ENCODE data around the gene RIPOR3.

The RIPOR3 gene

GRCh38 chr20:50588034-50588736 is 103.2 kb downstream of the RIPOR3 start:
- DNase-seq (ENCODE audit: low read depth): peak; percentile 60

GRCh38 chr20:50587291-50587961 is 103.9 kb downstream of the RIPOR3 start:
- DNase-seq (ENCODE audit: low read depth): no peak

GRCh38 chr20:50586531-50587232 is 104.7 kb downstream of the RIPOR3 start:
- no peak for DNase-seq (ENCODE audit: low read depth)

GRCh38 chr20:50585678-50586077 is 105.7 kb downstream of the RIPOR3 start:
- no peak for DNase-seq (ENCODE audit: low read depth)

- no peak for DNase-seq (ENCODE audit: low read depth)
Measured at GRCh38 chr20:50585214-50585613, 106.1 kb downstream of the RIPOR3 start.

GRCh38 chr20:50584687-50585086 is 106.7 kb downstream of the RIPOR3 start:
- no peak for DNase-seq (ENCODE audit: low read depth)

- DNase-seq (ENCODE audit: low read depth): no peak
Measured at GRCh38 chr20:50583442-50584150, 107.7 kb downstream of the RIPOR3 start.

- DNase-seq (ENCODE audit: low read depth): no peak
Measured at GRCh38 chr20:50582591-50583234, 108.6 kb downstream of the RIPOR3 start.

GRCh38 chr20:50582092-50582491 is 109.2 kb downstream of the RIPOR3 start:
- DNase-seq (ENCODE audit: low read depth): no peak

GRCh38 chr20:50580842-50581544 is 110.3 kb downstream of the RIPOR3 start:
- no peak for DNase-seq (ENCODE audit: low read depth)

- peak; percentile 32 for DNase-seq (ENCODE audit: low read depth)
Measured at GRCh38 chr20:50580016-50580747, 111.2 kb downstream of the RIPOR3 start.

GRCh38 chr20:50579511-50579910 is 111.8 kb downstream of the RIPOR3 start:
- DNase-seq (ENCODE audit: low read depth): no peak

- DNase-seq (ENCODE audit: low read depth): no peak
Measured at GRCh38 chr20:50578778-50579165, 112.6 kb downstream of the RIPOR3 start.

GRCh38 chr20:50578061-50578777 is 113.1 kb downstream of the RIPOR3 start:
- no peak for DNase-seq (ENCODE audit: low read depth)

GRCh38 chr20:50577175-50578018 is 113.9 kb downstream of the RIPOR3 start:
- DNase-seq (ENCODE audit: low read depth): no peak

GRCh38 chr20:50575865-50576720 is 115.2 kb downstream of the RIPOR3 start:
- peak; percentile 37 for DNase-seq (ENCODE audit: low read depth)

- no peak for DNase-seq (ENCODE audit: low read depth)
Measured at GRCh38 chr20:50574586-50574985, 116.8 kb downstream of the RIPOR3 start.

- DNase-seq (ENCODE audit: low read depth): no peak
Measured at GRCh38 chr20:50574108-50574507, 117.2 kb downstream of the RIPOR3 start.
